Measurements from ENCODE around the gene SLC12A7. TPM values are rescaled to one million over a fixed set of nuclear protein-coding genes. Genes with fewer than 3 reads are reported as not detected.

Gene SLC12A7
- total RNA-seq, 6 experiments from 2014 or later, result 38.9 to 65.2 (median 53.3) TPM

- ATAC-seq, result peak in 3 of 4 donors; percentile 4 to 26 (median 14)
- intact Hi-C loops (cut with DNase I), result no loop called here
- DNase-seq, result peak in 1 of 3 donors; percentile 58
- H3K4me3 ChIP-seq, result no peak overlapping the region
- no peaks in the 10 kb centered on the region for H3K36me3 ChIP-seq
- no peak overlapping the region for H3K27ac ChIP-seq
- no peaks in the 10 kb centered on the region for H3K27me3 ChIP-seq
- TF ChIP-seq CTCF (IDR thresholded peaks at IDR 0.05), result no peak
- TF ChIP-seq POLR2A (IDR thresholded peaks at IDR 0.05), result no peak
- peaks cover 0 to 5% (median 0%) of the 10 kb centered on the region in 4 donors for H3K4me1 ChIP-seq
- WGBS (ENCODE audit: insufficient coverage, low coverage, low lambda C conversion rate, missing lambda C conversion rate), result 59% methylated on average over 6 of the region's 30 CpGs
- no peaks in the 10 kb centered on the region for H3K9me3 ChIP-seq
Observed at GRCh38 chr5:1137567-1138444, 25.9 kb upstream of the SLC12A7 start.

- no peaks in the 10 kb centered on the region for H3K27me3 ChIP-seq
- no peak overlapping the region for H3K4me3 ChIP-seq
- H3K27ac ChIP-seq, result no peak overlapping the region
- no peaks in the 10 kb centered on the region for H3K9me3 ChIP-seq
- intact Hi-C loops (cut with DNase I), result no loop called here
- H3K4me1 ChIP-seq, result peaks cover 0 to 5% (median 0%) of the 10 kb centered on the region in 4 donors
- WGBS (ENCODE audit: insufficient coverage, low coverage, low lambda C conversion rate, missing lambda C conversion rate), result 91% methylated on average over 4 of the region's 8 CpGs
- no peaks in the 10 kb centered on the region for H3K36me3 ChIP-seq
- TF ChIP-seq CTCF (IDR thresholded peaks at IDR 0.05) (no peak), POLR2A (IDR thresholded peaks at IDR 0.05) (no peak)
- ATAC-seq (no peak), DNase-seq (no peak)
Observed at GRCh38 chr5:1136814-1137213, 25.0 kb upstream of the SLC12A7 start.

GRCh38 chr5:1135696-1136525 is 24.0 kb upstream of the SLC12A7 start:
- no peaks in the 10 kb centered on the region for H3K9me3 ChIP-seq
- H3K36me3 ChIP-seq, result no peaks in the 10 kb centered on the region
- H3K27me3 ChIP-seq, result no peaks in the 10 kb centered on the region
- H3K4me1 ChIP-seq, result peaks cover 0 to 5% (median 0%) of the 10 kb centered on the region in 4 donors
- TF ChIP-seq POLR2A (IDR thresholded peaks at IDR 0.05), result no peak
- no peak for TF ChIP-seq CTCF (IDR thresholded peaks at IDR 0.05)
- no peak overlapping the region for H3K4me3 ChIP-seq
- ATAC-seq (no peak), DNase-seq (no peak)
- WGBS (ENCODE audit: insufficient coverage, low coverage, low lambda C conversion rate, missing lambda C conversion rate), result 36% methylated on average over 6 of the region's 27 CpGs
- H3K27ac ChIP-seq, result no peak overlapping the region
- intact Hi-C loops (cut with DNase I), result no loop called here

GRCh38 chr5:1134478-1134877 is 22.6 kb upstream of the SLC12A7 start:
- Histone ChIP-seq H3K9me3 (no peaks in the 10 kb centered on the region), H3K27me3 (no peaks in the 10 kb centered on the region), H3K36me3 (no peaks in the 10 kb centered on the region), H3K4me3 (no peak overlapping the region), H3K27ac (no peak overlapping the region), H3K4me1 (peaks cover 0 to 4% (median under 1%) of the 10 kb centered on the region in 4 donors)
- peak; percentile 35 to 58 (median 52) for ATAC-seq
- intact Hi-C loops (cut with DNase I), result no loop called here
- WGBS (ENCODE audit: insufficient coverage, low coverage, low lambda C conversion rate, missing lambda C conversion rate), result 17% methylated on average over 14 of the region's 14 CpGs
- TF ChIP-seq POLR2A (IDR thresholded peaks at IDR 0.05), result no peak
- TF ChIP-seq CTCF (IDR thresholded peaks at IDR 0.05), result peak; percentile 26 to 46 (median 38)
- DNase-seq, result peak in 1 of 3 donors; percentile 57

Measured in right lobe of liver (tissue), 6 donors.